ENCODE data around the gene MAN1A1. TPM values are rescaled to one million over a fixed set of nuclear protein-coding genes. Genes with fewer than 3 reads are reported as not detected.

The MAN1A1 gene
- total RNA-seq, 1 donor from 2014 or later, result 18.3 TPM

GRCh38 chr6:119347466-119348095, 2.0 kb downstream of the MAN1A1 start:
- intact Hi-C loops (cut with micrococcal nuclease), result no loop called here
- DNase-seq, result peak; percentile 45

GRCh38 chr6:119346936-119347335, 2.6 kb downstream of the MAN1A1 start:
- intact Hi-C loops (cut with micrococcal nuclease), result no loop called here
- DNase-seq (no peak), ATAC-seq (no peak)

More at GRCh38 chr6:119347466-119348095, 2.0 kb downstream of the MAN1A1 start:
- no peak for ATAC-seq

GRCh38 chr6:119346450-119346849, 3.1 kb downstream of the MAN1A1 start:
- DNase-seq, result no peak
- no peak for ATAC-seq
- intact Hi-C loops (cut with micrococcal nuclease), result no loop called here

- ATAC-seq (no peak), DNase-seq (no peak)
- intact Hi-C loops (cut with micrococcal nuclease), result no loop called here
Observed at GRCh38 chr6:119345114-119345513, 4.4 kb downstream of the MAN1A1 start.

GRCh38 chr6:119344306-119344705, 5.3 kb downstream of the MAN1A1 start:
- DNase-seq, result no peak
- intact Hi-C loops (cut with micrococcal nuclease), result no loop called here
- no peak for ATAC-seq

- DNase-seq (no peak), ATAC-seq (no peak)
- intact Hi-C loops (cut with micrococcal nuclease), result no loop called here
Observed at GRCh38 chr6:119343573-119344146, 5.9 kb downstream of the MAN1A1 start.

- DNase-seq (no peak), ATAC-seq (no peak)
- intact Hi-C loops (cut with micrococcal nuclease), result no loop called here
Observed at GRCh38 chr6:119343167-119343566, 6.4 kb downstream of the MAN1A1 start.

GRCh38 chr6:119342430-119342829, 7.1 kb downstream of the MAN1A1 start:
- DNase-seq (no peak), ATAC-seq (no peak)
- intact Hi-C loops (cut with micrococcal nuclease), result no loop called here

GRCh38 chr6:119340796-119341487, 8.6 kb downstream of the MAN1A1 start:
- intact Hi-C loops (cut with micrococcal nuclease), result no loop called here
- DNase-seq, result no peak
- peak; percentile 45 for ATAC-seq

- DNase-seq (no peak), ATAC-seq (peak; percentile 57)
- intact Hi-C loops (cut with micrococcal nuclease), result no loop called here
Observed at GRCh38 chr6:119339941-119340456, 9.6 kb downstream of the MAN1A1 start.

GRCh38 chr6:119337762-119338161, 11.8 kb downstream of the MAN1A1 start:
- ATAC-seq (no peak), DNase-seq (no peak)
- intact Hi-C loops (cut with micrococcal nuclease), result no loop called here

- intact Hi-C loops (cut with micrococcal nuclease), result no loop called here
- DNase-seq, result no peak
- ATAC-seq, result no peak
Observed at GRCh38 chr6:119337252-119337651, 12.3 kb downstream of the MAN1A1 start.

GRCh38 chr6:119334535-119335264, 14.9 kb downstream of the MAN1A1 start:
- intact Hi-C loops (cut with micrococcal nuclease), result no loop called here

GRCh38 chr6:119333707-119334295, 15.8 kb downstream of the MAN1A1 start:
- ATAC-seq, result peak; percentile 46
- DNase-seq, result no peak
- intact Hi-C loops (cut with micrococcal nuclease), result no loop called here

More at GRCh38 chr6:119334535-119335264, 14.9 kb downstream of the MAN1A1 start:
- peak; percentile 61 for ATAC-seq
- no peak for DNase-seq

GRCh38 chr6:119333063-119333609, 16.4 kb downstream of the MAN1A1 start:
- no peak for ATAC-seq
- intact Hi-C loops (cut with micrococcal nuclease), result no loop called here

GRCh38 chr6:119331663-119332286, 17.8 kb downstream of the MAN1A1 start:
- DNase-seq (no peak), ATAC-seq (no peak)
- intact Hi-C loops (cut with micrococcal nuclease), result no loop called here

More at GRCh38 chr6:119333063-119333609, 16.4 kb downstream of the MAN1A1 start:
- no peak for DNase-seq

GRCh38 chr6:119330520-119331113, 18.9 kb downstream of the MAN1A1 start:
- intact Hi-C loops (cut with micrococcal nuclease), result no loop called here
- DNase-seq (no peak), ATAC-seq (no peak)

- DNase-seq, result no peak
- no peak for ATAC-seq
- intact Hi-C loops (cut with micrococcal nuclease), result no loop called here
Observed at GRCh38 chr6:119329794-119330180, 19.8 kb downstream of the MAN1A1 start.
